Activated CD4-positive, CD25-positive, alpha-beta regulatory T cell treated with anti-CD3 and anti-CD28 coated beads, Interleukin-2, amount 50 U/mL, for 72 hours (primary cell): Measurements from ENCODE around the gene PACRG.

ENCODE experiments used
- DNase-seq: peaks from one replicate; pipeline ENCODE4 v3.0.0; 2021

The PACRG gene

GRCh38 chr6:162798546-162799266 lies 70.9 kb downstream of the PACRG start:
- no peak for DNase-seq

- DNase-seq, result no peak
These were observed 86.7 kb downstream of the PACRG start for GRCh38 chr6:162814426-162814973.

GRCh38 chr6:162817196-162817595 lies 89.4 kb downstream of the PACRG start:
- no peak for DNase-seq

GRCh38 chr6:162819284-162819683 lies 91.5 kb downstream of the PACRG start:
- DNase-seq, result no peak

- no peak for DNase-seq
These were observed 93.3 kb downstream of the PACRG start for GRCh38 chr6:162821102-162821501.

GRCh38 chr6:162825597-162825996 lies 97.8 kb downstream of the PACRG start:
- no peak for DNase-seq

- no peak for DNase-seq
These were observed 101.4 kb downstream of the PACRG start for GRCh38 chr6:162829013-162829742.

- no peak for DNase-seq
These were observed 106.0 kb downstream of the PACRG start for GRCh38 chr6:162833776-162834175.

- DNase-seq, result no peak
These were observed 118.2 kb downstream of the PACRG start for GRCh38 chr6:162845972-162846371.

GRCh38 chr6:162846723-162847122 lies 118.9 kb downstream of the PACRG start:
- no peak for DNase-seq

- no peak for DNase-seq
These were observed 121.5 kb downstream of the PACRG start for GRCh38 chr6:162849269-162849668.

GRCh38 chr6:162852192-162852591 lies 124.4 kb downstream of the PACRG start:
- no peak for DNase-seq

- no peak for DNase-seq
These were observed 125.2 kb downstream of the PACRG start for GRCh38 chr6:162852840-162853577.

GRCh38 chr6:162854228-162854627 lies 126.5 kb downstream of the PACRG start:
- no peak for DNase-seq

GRCh38 chr6:162854734-162855191 lies 127.0 kb downstream of the PACRG start:
- DNase-seq, result no peak

- DNase-seq, result no peak
These were observed 129.1 kb downstream of the PACRG start for GRCh38 chr6:162856885-162857284.

- no peak for DNase-seq
These were observed 129.6 kb downstream of the PACRG start for GRCh38 chr6:162857326-162857725.

GRCh38 chr6:162862462-162862861 lies 134.7 kb downstream of the PACRG start:
- DNase-seq, result no peak

GRCh38 chr6:162862941-162863340 lies 135.2 kb downstream of the PACRG start:
- DNase-seq, result no peak

GRCh38 chr6:162863821-162864220 lies 136.0 kb downstream of the PACRG start:
- DNase-seq, result no peak

GRCh38 chr6:162864911-162865310 lies 137.1 kb downstream of the PACRG start:
- no peak for DNase-seq

GRCh38 chr6:162866656-162867055 lies 138.9 kb downstream of the PACRG start:
- DNase-seq, result no peak

GRCh38 chr6:162868397-162868796 lies 140.6 kb downstream of the PACRG start:
- no peak for DNase-seq
